HG02610 (cell line): ENCODE data around the gene PRKCE.
A peak's percentile ranks its signal among the peaks of the same experiment; 100 is the strongest.

ENCODE experiments used
- ATAC-seq: cut with Tn5 transposase; IDR thresholded peaks from one replicate; pipeline ENCODE4 v1.9.1; 2021; ENCODE audit warnings: mild to moderate bottlenecking, moderate library complexity; ENCODE audit not compliant: unreplicated experiment

PRKCE gene

GRCh38 chr2:45748239-45748638, 96.8 kb downstream of the PRKCE start:
- ATAC-seq: no peak

DNA sequence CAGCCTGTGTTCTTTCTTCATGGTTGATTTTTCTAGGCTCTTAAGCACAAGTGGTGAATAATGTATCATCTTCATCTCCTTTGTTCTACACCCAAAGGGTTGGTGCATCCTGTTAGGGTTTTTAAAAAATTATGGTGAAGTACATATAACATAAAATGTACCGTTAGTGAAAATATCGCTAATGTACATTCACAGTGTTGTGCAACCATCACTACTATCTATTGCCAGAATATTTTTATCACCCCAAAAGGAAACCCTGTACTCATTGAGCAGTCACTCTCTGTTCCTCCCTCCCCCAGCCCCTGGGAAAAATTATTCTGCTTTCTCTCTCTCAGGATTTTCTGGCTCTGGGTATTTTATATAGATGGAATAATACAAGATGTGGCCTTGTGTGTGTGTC, 98.5 kb downstream of the PRKCE start:
- ATAC-seq: no peak

DNA sequence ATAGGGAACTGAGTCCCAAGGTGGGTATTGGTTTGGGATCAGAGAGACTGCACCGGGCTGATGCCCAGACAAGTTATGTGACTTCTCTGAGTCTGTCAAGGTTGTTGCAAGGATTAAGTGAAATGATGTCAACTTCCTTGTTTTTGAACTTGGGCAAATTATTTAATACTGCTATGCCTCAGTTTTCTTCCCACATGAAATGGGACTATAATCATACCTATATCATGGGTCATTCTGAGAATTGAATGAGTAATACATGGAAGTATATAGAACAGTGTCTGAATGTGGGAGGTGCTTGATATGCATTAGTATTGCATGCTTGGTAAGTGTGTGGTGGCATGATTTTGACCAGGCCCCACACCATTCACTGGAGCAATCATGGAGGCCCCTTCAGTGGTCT, 99.0 kb downstream of the PRKCE start:
- ATAC-seq: peak; percentile 92

DNA sequence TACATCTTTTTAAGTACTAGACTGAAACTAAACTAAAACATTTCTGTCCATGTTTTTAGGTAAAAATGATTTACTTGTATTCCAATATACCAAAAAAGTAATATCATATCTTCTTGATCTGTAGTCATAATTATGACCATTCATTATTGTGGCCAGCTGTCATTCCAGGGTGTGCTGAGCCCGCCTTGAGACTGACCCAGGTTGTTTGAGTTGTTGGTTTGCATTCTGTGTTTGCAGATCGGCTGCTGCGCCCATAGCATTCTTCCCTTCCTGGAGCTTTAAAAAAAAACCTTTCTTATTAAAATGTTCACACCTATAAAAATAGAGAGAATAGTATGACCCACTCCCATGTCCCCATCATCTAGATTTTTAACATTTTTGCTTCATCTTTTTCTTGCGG, 101.9 kb downstream of the PRKCE start:
- no peak for ATAC-seq

GRCh38 chr2:45754131-45755010, 102.9 kb downstream of the PRKCE start:
- no peak for ATAC-seq

- no peak for ATAC-seq
These were observed 104.3 kb downstream of the PRKCE start for GRCh38 chr2:45755585-45756335.

GRCh38 chr2:45758018-45758417, 106.5 kb downstream of the PRKCE start:
- ATAC-seq: no peak

DNA sequence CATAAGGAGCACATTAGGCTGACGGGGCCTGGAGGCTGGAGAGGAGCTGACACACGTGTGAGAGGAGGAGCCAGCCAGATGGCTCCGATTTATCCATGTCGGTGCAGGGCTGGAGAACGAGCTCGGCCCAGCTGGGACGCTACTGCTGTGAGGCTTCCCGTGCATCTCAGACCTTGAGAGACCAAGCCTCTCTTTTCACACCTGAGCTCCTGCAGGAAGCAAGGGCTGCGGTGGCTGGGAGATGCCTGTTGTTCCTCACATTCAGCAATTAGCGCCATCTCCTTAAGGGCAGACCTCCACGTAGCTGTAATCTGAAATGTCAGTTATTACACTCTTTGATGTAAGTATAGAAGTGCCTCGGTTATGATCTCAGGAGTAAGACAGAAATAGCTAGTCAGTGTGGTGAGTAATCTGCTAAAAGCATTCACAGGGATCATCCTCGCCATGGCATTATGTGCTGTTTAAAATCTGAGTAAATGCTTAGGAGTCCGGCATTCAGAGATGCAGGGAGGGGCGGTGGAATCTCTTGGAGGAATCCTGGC, 107.9 kb downstream of the PRKCE start:
- ATAC-seq: no peak

DNA sequence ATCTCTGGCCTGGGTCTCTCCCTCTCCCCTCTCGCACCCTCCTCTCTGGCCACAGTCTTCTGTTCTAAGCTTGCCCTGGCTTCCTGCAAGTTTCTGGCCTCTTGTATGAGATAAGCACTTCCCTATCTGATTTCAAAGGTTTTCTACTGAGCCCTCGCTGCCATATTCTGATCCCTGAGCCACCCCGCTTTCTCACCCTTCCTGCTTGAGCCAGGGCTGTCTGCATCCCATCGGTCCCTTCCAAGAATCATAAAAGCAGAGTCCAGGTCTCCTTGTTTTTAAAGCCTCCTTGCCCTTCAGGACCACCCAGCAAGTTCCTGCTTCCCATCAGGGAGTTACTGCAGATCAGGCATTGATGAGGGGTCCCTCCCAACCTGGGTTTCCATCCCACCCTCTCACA, 110.2 kb downstream of the PRKCE start:
- no peak for ATAC-seq

GRCh38 chr2:45763255-45763654, 111.8 kb downstream of the PRKCE start:
- ATAC-seq: no peak

DNA sequence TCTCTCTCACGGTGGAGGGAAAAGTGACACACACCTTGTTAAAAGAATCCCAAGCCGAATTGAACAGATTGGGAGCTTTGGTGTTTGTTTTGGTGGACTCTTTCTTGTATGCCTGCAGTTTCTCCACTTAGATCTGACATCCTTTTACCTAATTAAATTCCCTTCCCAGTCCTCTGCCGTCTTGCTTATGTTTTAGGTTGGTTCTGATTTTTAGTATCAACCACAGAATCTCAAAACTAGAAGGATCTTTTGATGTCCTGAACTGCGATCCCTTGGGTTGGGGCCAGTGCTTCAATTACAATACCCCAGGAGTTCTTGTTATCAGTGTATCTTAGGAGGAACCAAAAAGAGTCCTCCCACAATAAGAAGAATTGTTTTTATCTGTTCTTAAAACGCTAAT, 112.3 kb downstream of the PRKCE start:
- ATAC-seq: no peak

DNA sequence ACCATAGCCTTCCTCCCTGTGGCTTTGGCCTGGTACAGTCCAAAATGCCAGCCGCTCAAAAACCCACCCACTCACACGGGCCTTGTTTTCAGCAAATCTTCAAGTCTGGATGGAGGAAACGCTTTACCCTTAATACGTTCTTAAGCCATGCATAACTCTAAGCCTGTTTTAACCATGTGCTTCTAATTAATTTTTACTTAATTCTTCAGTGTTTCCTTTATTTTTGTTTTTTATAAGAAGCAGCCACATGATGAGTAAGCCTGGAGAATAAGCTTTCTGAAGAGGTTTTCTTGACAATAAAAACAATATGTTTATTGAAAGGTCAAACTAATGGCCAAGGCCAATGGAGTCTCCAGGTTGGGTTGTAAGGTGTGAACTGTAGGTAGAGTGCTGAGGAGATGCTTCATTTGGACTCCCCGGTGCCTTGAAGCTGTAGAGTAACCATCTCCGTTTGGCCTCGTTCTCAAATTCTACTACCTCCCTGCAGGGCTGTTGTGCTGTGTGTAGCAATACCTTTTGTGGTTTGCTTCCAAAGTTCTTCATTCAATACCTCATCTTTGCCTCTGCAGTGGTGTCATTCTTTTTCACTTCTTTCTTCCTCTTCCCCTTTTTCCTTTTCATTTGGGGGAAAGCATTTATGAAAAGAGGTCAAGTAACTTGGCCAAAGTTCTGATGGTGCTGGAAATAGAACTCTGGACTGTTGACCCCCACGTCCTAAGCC, 113.7 kb downstream of the PRKCE start:
- ATAC-seq: no peak

DNA sequence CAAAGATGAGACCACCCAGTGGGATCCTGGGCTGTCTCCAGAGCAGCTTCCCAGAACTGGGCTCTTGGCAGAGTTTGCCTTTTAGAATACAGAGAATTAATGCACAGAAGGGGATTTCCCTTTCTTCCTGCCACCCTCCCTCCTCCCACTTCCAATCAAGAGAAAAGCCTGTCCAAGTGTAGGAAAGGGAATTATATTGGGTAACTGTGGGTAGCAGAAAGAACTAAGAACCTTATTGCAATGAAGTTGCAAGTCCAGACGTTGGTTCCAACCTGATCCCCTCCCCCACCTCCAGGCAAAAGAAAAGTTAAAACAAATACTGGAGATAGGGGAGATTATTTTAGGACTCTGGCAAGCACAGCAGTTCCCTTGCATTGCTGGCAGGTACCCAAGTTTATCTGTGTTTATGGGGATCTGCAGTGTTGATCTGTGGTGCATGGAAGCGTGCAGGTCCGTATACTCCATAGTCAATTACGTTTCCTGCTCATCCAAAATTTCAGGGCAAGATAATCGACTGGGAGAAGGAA, 114.3 kb downstream of the PRKCE start:
- no peak for ATAC-seq

GRCh38 chr2:45768208-45768607, 116.7 kb downstream of the PRKCE start:
- ATAC-seq: no peak

- no peak for ATAC-seq
These were observed 117.6 kb downstream of the PRKCE start for GRCh38 chr2:45769056-45769455.

DNA sequence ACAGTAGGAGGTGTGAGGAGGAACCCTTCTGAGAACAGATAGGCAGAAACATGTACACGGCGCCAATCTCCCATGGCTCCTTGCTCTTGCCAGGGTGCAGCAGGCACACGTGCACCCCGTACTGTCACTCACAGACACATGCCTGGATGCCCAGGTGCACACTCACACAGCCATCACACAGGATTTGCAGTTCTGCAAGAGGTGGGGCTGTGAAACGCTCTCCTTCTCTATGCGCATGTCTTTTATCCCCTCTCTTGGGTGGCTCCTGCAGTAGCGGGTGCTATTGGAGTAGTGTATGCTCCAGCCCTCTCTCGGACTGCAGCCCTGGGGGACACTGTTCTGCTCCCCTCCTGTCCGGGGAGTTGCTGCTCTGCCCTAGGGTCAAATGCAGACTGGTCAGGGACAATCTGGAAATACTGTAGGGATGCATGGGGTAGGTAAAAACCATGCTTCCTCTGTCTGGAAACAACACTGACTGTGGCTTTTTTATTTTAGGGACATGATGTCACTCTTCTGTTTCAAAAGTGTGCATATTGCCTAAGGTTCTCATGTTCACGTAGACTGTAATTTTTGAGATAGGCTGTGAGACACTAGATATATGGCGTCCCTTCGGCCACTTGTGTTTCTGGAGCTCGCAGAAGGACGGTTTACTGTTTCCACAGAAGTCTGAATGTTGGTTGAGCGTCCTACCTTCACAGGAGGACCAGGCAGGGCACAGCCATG, 118.5 kb downstream of the PRKCE start:
- no peak for ATAC-seq

- ATAC-seq: no peak
These were observed 119.3 kb downstream of the PRKCE start for GRCh38 chr2:45770811-45771210.

GRCh38 chr2:45771261-45771660, 119.8 kb downstream of the PRKCE start:
- ATAC-seq: no peak

- ATAC-seq: no peak
These were observed 120.6 kb downstream of the PRKCE start for GRCh38 chr2:45772038-45772437.

DNA sequence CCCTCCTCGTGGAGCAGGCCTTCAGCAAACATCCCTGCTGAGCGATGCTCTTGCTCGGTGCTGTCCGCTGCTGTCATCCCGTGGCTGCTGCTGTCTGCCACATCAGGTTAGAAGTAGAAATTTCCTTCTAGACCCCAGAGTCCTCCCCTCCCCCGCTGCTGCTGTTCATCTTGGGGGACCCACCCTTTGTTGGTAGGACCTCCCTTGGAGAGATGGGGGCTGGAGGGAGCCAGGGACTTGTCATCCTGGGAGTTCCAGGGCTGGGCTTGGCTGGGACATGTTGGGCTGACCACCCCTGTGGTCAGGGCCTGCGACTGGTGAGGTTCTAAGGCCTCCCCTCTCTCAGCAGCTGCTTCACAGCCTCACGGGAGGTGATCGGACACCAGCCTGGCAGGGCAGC, 122.4 kb downstream of the PRKCE start:
- no peak for ATAC-seq
